Gastroesophageal sphincter (tissue), 3 donors: ENCODE data around the gene SLC24A3.

ENCODE experiments used
- CTCF ChIP-seq, 4 experiments: fragments of 200-600 bp in 2 of 4; fragments of 450-650 bp in 2 of 4; sonication (generic) in 1 of 4; IDR thresholded peaks; one replicate each; pipeline ENCODE4 v1.5.1; 2017 to 2019; ENCODE audit warnings: antibody characterized with exemption in 4 of 4, mild to moderate bottlenecking in 2 of 4, moderate library complexity in 2 of 4
- EP300 ChIP-seq: sonication (generic); formaldehyde crosslinking; IDR thresholded peaks from one replicate; pipeline ENCODE4 v1.6.1; 2017; ENCODE audit warnings: antibody characterized with exemption, mild to moderate bottlenecking
- POLR2A ChIP-seq, 2 donors: fragments of 450-650 bp; IDR thresholded peaks; one replicate each; pipeline ENCODE4 v1.6.1; 2017; ENCODE audit warnings: antibody characterized with exemption in 2 of 2, mild to moderate bottlenecking in 2 of 2, moderate library complexity in 1 of 2
- POLR2AphosphoS5 ChIP-seq: sonication (generic); formaldehyde crosslinking; IDR thresholded peaks from one replicate; pipeline ENCODE4 v1.6.1; 2017; ENCODE audit warnings: antibody characterized with exemption

GRCh38 chr20:19600042-19600441, 387.6 kb downstream of the SLC24A3 start:
- no peak for TF ChIP-seq POLR2AphosphoS5
- TF ChIP-seq POLR2A (IDR thresholded peaks at IDR 0.05), result no peak
- TF ChIP-seq CTCF (IDR thresholded peaks at IDR 0.05), result no peak
- TF ChIP-seq EP300, result no peak
